Testis (tissue), 3 donors: Measurements from ENCODE around the gene ARL14. TPM values are rescaled to one million over a fixed set of nuclear protein-coding genes. Genes with fewer than 3 reads are reported as not detected.

Source experiments
- DNase-seq: peaks from one replicate; pipeline ENCODE4 v3.0.0-alpha.2; 2019
- H3K27ac ChIP-seq, 2 donors: fragments of 200-600 bp; sonication (generic); one replicate each; pipeline ENCODE4 v1.5.1; 2019
- H3K27me3 ChIP-seq: fragments of 200-600 bp; sonication (generic); one replicate; pipeline ENCODE4 v1.5.1; 2019
- H3K36me3 ChIP-seq: fragments of 200-600 bp; sonication (generic); one replicate; pipeline ENCODE4 v1.5.1; 2017; ENCODE audit warnings: low read depth; ENCODE audit errors: missing control alignments
- H3K4me1 ChIP-seq: fragments of 200-600 bp; sonication (generic); one replicate; pipeline ENCODE4 v1.5.1; 2019
- H3K4me3 ChIP-seq, 2 donors: fragments of 200-600 bp; sonication (generic); one replicate each; pipeline ENCODE4 v1.5.1; 2017 to 2019
- H3K9me3 ChIP-seq: fragments of 200-600 bp; sonication (generic); one replicate; pipeline ENCODE4 v1.5.1; 2017
- POLR2A ChIP-seq: fragments of 450-650 bp; IDR thresholded peaks from one replicate; pipeline ENCODE4 v1.6.1; 2017; ENCODE audit warnings: antibody characterized with exemption, mild to moderate bottlenecking, moderate library complexity
- WGBS, 2 donors: methylation state at CpG; one replicate each; pipeline ENCODE4 v1.1.5; 2018; 5-methylcytosine and 5-hydroxymethylcytosine counted together
- intact Hi-C: fragments of 100-400 bp; cut with DNase I; formaldehyde crosslinking; loops from one replicate; pipeline ENCODE4 v1.15.1; 2023; ENCODE audit warnings: low total_unique reads
- polyA plus RNA-seq: library from polyadenylated mRNA; stranded (reverse); fragments of 350-450 nt; fragmentation: Illumina TruSeq; extraction: RNeasy Lipid Tissue Mini Kit (QIAGEN cat#74804); gene quantifications from one replicate; pipeline ENCODE4 v1.2.3, GENCODE V29; 2014; ENCODE audit warnings: low read depth, low replicate concordance; ENCODE audit not compliant: insufficient read depth
- total RNA-seq, 2 donors: library from RNA; depleted of rRNA; stranded (reverse); fragments of >200 nt; gene quantifications; one replicate each; pipeline ENCODE4 v1.2.3, GENCODE V29; 2016
- TF ChIP-seq, protein P1 (sequence below), 3 experiments: fragments of 450-650 bp in 2 of 3; fragments of 200-600 bp in 1 of 3; sonication (generic) in 1 of 3; IDR thresholded peaks; one replicate each; pipeline ENCODE4 v1.5.1; 2016 to 2019; ENCODE audit warnings: antibody characterized with exemption in 3 of 3, mild to moderate bottlenecking in 2 of 3, moderate library complexity in 1 of 3

Gene ARL14
- total and polyA plus RNA-seq, 3 donors from 2014 or later: 0.31 TPM; not detected in 2

DNA sequence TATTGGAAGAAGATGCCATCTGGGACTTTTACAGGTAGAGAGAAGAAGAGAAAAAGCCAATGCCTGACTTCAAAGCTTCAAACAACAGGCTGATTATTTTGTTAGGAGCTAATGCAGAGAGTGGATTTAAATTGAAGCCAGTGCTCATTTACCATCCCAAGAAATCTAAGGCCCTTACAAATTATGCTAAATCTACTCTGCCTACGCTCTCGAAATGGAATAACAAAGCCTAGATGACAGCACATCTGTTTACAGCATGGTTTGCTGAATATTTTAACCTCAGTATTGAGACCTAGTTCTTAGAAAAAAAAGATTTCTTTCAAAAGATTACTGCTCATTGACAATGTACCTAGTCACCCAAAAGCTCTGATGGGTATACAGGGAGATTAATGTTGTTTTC is 16.2 kb downstream of the ARL14 start:
- WGBS, 2 donors: 72 to 74% methylated on average over 2 of the region's 2 CpGs
- Histone ChIP-seq H3K9me3 (no peaks in the 10 kb centered on the region), H3K4me3 (no peak overlapping the region), H3K27me3 (no peaks in the 10 kb centered on the region), H3K36me3 (no peaks in the 10 kb centered on the region), H3K27ac (no peak overlapping the region), H3K4me1 (no peaks in the 10 kb centered on the region)
- no peak for TF ChIP-seq POLR2A
- TF ChIP-seq, protein P1, sequence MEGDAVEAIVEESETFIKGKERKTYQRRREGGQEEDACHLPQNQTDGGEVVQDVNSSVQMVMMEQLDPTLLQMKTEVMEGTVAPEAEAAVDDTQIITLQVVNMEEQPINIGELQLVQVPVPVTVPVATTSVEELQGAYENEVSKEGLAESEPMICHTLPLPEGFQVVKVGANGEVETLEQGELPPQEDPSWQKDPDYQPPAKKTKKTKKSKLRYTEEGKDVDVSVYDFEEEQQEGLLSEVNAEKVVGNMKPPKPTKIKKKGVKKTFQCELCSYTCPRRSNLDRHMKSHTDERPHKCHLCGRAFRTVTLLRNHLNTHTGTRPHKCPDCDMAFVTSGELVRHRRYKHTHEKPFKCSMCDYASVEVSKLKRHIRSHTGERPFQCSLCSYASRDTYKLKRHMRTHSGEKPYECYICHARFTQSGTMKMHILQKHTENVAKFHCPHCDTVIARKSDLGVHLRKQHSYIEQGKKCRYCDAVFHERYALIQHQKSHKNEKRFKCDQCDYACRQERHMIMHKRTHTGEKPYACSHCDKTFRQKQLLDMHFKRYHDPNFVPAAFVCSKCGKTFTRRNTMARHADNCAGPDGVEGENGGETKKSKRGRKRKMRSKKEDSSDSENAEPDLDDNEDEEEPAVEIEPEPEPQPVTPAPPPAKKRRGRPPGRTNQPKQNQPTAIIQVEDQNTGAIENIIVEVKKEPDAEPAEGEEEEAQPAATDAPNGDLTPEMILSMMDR (IDR thresholded peaks at IDR 0.05): no peak
- intact Hi-C loops: no loop called here
- no peak for DNase-seq

DNA sequence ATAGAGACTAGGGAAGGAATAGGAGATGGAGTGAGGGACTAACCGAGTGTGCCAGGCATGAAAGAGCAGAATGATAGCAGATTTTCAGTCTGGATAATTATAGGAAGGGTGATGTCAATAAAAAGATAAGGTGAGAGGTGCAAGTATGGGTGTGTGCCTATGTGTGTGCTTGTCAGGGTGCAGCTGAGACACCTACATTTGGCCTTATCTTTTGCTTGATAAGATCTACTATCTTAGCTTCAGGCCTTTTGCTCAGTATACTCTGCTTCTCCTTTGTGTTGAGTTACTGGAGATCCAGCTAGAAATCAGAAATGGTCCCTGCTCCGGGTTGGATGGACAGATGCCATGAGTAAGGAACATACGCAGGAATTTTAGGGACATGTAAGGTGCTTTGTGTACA is 17.4 kb downstream of the ARL14 start:
- Histone ChIP-seq H3K4me1 (no peaks in the 10 kb centered on the region), H3K27me3 (no peaks in the 10 kb centered on the region), H3K9me3 (no peaks in the 10 kb centered on the region), H3K27ac (no peak overlapping the region), H3K4me3 (no peak overlapping the region), H3K36me3 (no peaks in the 10 kb centered on the region)
- intact Hi-C loops: no loop called here
- WGBS, 2 donors: 90 to 95% methylated on average over 3 of the region's 3 CpGs
- TF ChIP-seq POLR2A: no peak
- TF ChIP-seq, protein P1 (IDR thresholded peaks at IDR 0.05): no peak
- no peak for DNase-seq

DNA sequence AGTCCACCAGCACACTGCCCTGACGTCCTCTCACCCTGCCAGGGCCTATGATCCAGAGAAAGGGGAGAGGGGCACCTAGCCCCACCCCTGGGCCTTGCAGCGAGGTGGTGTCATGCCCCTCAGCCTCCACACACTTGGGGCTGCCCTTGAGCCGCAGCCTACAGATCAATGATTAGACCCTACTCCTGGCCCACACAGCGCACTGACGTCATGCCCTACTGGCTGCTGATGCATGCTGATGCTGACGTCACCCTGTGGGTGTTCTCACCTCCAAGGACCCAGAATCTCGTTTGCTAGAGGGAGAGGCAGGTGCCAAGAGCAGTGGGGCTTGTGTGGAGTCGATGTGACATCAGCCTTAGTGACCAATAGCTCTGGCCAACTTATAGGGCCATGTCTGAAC is 18.0 kb downstream of the ARL14 start:
- WGBS, 2 donors: 75 to 93% methylated on average over 6 to 8 of the region's 8 CpGs

GRCh38 chr3:160695915-160696327 is 19.0 kb downstream of the ARL14 start:
- H3K9me3 ChIP-seq: no peaks in the 10 kb centered on the region
- no peak overlapping the region for H3K4me3 ChIP-seq
- 77 to 89% methylated on average over 2 of the region's 2 CpGs for WGBS, 2 donors
- H3K4me1 ChIP-seq: no peaks in the 10 kb centered on the region
- no peak for TF ChIP-seq POLR2A
- TF ChIP-seq, protein P1 (IDR thresholded peaks at IDR 0.05): no peak
- no peak overlapping the region for H3K27ac ChIP-seq
- no peaks in the 10 kb centered on the region for H3K36me3 ChIP-seq
- H3K27me3 ChIP-seq: no peaks in the 10 kb centered on the region
- DNase-seq: no peak
- intact Hi-C loops: no loop called here

More for the DNA sequence above, 18.0 kb downstream of the ARL14 start:
- Histone ChIP-seq H3K36me3 (no peaks in the 10 kb centered on the region), H3K4me1 (no peaks in the 10 kb centered on the region), H3K27me3 (no peaks in the 10 kb centered on the region), H3K27ac (no peak overlapping the region), H3K9me3 (no peaks in the 10 kb centered on the region), H3K4me3 (no peak overlapping the region)
- TF ChIP-seq, protein P1 (IDR thresholded peaks at IDR 0.05): no peak
- no peak for TF ChIP-seq POLR2A
- intact Hi-C loops: no loop called here
- DNase-seq: no peak

DNA sequence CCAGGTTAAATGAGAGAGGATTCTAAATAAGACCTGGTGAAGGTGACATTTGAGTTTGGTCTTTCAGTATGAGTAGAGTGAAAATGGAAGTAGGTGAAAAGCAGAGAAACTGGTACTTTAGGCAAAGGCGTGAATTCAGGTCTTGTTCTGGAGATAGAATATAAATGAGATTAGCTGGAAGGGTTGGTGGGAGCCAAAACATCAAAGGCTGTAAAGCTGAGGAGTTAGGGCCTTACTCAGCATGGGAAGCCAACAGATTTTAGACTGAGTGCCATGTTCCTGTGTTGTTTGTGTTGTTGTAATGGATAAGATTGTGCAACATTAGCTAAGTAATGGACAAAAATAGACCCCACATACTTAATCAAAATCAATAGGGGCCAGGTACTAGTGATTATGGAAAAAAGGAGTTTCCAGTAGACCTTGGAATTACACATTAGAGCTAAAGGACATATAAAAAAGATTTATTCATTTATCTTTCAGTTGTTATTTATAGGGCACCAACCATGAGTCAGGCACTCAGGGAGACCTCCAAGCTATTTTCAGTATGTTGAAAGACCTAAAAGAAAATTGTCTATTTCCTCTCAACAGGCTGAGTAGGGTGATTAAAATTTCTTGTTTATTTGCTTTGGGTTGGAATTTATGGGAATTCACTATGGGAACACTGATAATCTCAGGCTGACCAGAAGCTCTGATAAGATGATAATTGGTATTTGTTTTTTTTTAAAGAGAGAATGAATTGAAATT is 20.8 kb downstream of the ARL14 start:
- Histone ChIP-seq H3K4me3 (no peak overlapping the region), H3K27ac (no peak overlapping the region), H3K4me1 (no peaks in the 10 kb centered on the region), H3K27me3 (no peaks in the 10 kb centered on the region), H3K36me3 (no peaks in the 10 kb centered on the region), H3K9me3 (no peaks in the 10 kb centered on the region)
- intact Hi-C loops: no loop called here
- no peak for TF ChIP-seq POLR2A
- TF ChIP-seq, protein P1 (IDR thresholded peaks at IDR 0.05): no peak
- DNase-seq: no peak
- WGBS, 2 donors: 89 to 100% methylated on average over 1 of the region's 1 CpG
